GM21737 (cell line): ENCODE data around the gene IFNL2.

Experiments
- ATAC-seq: cut with Tn5 transposase; IDR thresholded peaks from one replicate; pipeline ENCODE4 v1.9.1; 2021; ENCODE audit warnings: mild to moderate bottlenecking, moderate library complexity; ENCODE audit not compliant: unreplicated experiment

The IFNL2 gene

DNA sequence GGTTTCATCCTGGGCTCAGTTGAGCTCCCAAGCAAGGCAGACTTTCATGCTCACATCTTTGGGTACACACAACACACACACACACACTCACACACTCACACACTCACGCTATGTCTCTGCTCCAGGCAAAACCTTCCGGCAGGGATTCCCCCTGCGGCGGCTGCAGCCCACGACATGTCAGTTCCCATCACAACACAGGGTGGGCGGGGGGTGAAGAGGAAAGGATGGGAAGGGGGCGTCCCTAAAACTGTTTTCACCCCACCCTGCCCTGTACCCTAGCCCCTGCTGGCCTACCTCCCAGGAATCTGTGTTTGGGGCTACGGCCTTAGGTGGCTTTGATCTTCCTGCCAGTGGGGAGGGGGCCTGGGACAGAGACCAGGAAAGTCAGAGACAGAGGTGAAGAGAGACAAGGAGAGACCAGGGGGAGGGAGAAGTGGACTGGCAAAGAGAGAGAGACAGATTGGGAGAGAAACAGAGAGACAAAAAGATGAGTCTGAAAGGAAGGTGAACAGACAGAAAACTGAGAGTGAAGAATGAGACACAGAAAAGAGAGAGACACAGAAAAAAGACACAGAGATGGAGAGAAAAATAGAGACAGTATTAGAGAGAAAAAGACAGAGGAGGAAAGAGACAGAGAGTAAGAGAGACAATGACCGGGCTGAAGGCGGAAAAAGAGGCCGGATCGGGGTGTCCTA, 48.6 kb downstream of the IFNL2 start:
- ATAC-seq, result no peak

DNA sequence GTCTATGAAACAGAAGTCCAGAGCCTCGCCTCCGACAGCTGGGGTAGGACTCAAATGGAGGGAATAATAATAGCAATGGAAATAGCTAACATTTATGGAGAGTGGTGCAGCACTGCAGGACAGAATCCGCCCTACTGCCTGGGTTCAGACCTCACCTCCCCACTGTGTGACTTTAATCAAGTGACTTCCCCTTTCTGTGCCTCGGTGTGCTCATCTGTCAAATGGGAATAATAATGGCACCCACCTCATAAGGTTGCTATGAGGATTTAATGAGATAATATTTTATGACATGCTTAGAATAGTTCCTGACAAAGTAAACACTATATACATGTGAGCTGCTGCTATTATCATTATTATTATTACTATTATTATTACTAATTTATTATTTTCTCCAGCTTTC, 49.3 kb downstream of the IFNL2 start:
- no peak for ATAC-seq

DNA sequence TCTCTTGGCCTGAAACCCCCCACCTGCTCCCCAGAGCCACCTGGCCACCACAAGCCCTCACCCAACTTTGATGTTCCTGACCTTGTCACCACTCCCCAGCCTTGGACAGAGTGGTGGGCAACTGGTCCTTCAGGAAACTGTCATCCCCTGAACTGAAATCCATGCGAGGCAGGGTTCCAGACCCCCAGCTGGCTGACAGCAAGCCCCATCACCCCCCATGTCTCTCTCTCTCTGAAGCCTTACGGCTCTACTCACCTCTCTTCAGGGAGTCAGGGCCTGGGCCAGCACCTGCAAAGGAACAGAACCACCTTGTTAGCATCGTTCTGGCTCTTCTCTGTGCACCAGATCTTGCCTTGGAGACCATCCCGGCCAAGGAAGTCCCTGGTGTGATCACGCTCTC, 49.9 kb downstream of the IFNL2 start:
- no peak for ATAC-seq

DNA sequence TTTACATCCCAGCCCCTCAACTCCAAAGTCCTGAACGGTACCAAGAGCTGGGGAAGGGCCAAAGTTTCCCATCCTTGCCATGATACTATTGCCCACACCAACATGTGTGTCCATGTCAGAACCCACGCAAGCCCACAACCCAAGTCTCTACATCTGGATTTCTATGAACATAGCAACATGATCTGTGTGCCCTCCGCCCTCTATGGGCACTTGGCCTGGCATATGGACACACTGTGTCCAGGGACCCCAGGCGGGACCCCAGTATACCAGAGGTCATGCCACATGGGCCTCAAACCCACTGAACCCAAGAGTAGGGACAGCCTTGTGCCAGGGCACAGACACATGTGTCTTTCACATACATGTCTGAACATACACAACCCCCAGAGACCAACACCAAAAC, 50.5 kb downstream of the IFNL2 start:
- ATAC-seq, result no peak

DNA sequence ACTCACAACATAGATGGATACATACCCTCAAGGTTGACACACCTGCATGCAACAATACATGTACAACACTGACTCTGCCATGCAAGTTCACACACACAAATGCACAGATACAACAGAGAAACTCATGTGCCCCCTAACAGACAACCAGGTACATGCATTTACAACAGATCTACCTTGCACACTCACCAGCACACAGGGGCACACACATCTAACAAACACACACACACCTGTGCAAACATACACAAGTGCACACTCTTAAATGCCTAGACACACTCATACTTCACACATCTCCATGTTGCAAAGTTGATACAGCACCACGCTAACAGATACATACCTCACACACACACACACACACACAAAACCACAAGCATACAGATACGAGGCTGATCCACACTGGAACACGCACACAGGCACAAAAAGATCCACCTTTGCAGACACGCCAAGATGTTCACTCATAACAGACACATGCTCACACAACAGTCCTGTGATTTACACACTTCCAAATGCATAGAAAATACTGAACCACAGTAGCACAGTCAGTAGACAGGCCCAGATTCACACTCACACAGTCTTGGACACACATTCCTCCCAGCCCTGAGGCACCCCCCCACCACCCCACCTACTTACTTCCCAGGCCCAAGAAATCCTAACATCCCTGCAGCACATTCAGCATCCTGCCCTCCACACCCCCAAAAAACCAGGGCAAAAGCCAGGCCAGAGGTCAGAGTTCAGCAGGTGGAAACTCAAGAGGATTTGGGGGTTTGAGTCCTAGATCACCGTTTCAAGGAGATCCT, 51.1 kb downstream of the IFNL2 start:
- no peak for ATAC-seq
